Calu3 (cell line): ENCODE results near the gene ZNF710. TPM values are rescaled to one million over a fixed set of nuclear protein-coding genes. Genes with fewer than 3 reads are reported as not detected.

Experiments used
- BruUV-seq: library from RNA; stranded (reverse); fragments of 400-500 nt; replicated peaks from 2 replicates; lab custom pipeline; 2021; lab: Mats Ljungman, UMichigan
- CTCF ChIA-PET: fragments of 300-600 bp; sonication (Branson Sonifier 250); formaldehyde crosslinking; loops from one replicate; lab custom pipeline; 2022; ENCODE audit warnings: antibody characterized with exemption; lab: Charles Lee
- DNase-seq: peaks from one replicate; pipeline ENCODE4 v3.0.0; 2022
- H3K27ac Mint-ChIP-seq: one replicate; pipeline ENCODE4 v1.8.0; 2022; ENCODE audit warnings: mixed read lengths; ENCODE audit not compliant: unreplicated experiment
- H3K27me3 Mint-ChIP-seq: one replicate; pipeline ENCODE4 v1.8.0; 2022; ENCODE audit warnings: mixed read lengths; ENCODE audit not compliant: unreplicated experiment
- H3K36me3 Mint-ChIP-seq: one replicate; pipeline ENCODE4 v1.8.0; 2022; ENCODE audit warnings: mild to moderate bottlenecking, moderate library complexity, mixed read lengths; ENCODE audit not compliant: insufficient read depth, unreplicated experiment
- H3K4me1 Mint-ChIP-seq: one replicate; pipeline ENCODE4 v1.8.0; 2022; ENCODE audit warnings: mild to moderate bottlenecking, low read depth, mixed read lengths; ENCODE audit not compliant: unreplicated experiment
- H3K4me3 Mint-ChIP-seq: one replicate; pipeline ENCODE4 v1.8.0; 2022; ENCODE audit warnings: mild to moderate bottlenecking, low read depth, moderate library complexity, mixed read lengths; ENCODE audit not compliant: unreplicated experiment
- H3K9me3 Mint-ChIP-seq: one replicate; pipeline ENCODE4 v1.8.0; 2022; ENCODE audit warnings: low read depth, mixed read lengths; ENCODE audit not compliant: unreplicated experiment
- intact Hi-C: fragments of 100-400 bp; cut with micrococcal nuclease; formaldehyde crosslinking; loops from one replicate; pipeline ENCODE4 v1.10.0; 2022; ENCODE audit not compliant: unreplicated experiment
- total RNA-seq: library from RNA; stranded (reverse); gene quantifications from 2 replicates; pipeline ENCODE4 v1.2.3, GENCODE V29; 2022
- TF ChIP-seq, protein P1 (sequence below): fragments of 200-600 bp; IDR thresholded peaks from one replicate; pipeline ENCODE4 v1.8.0; 2022; ENCODE audit warnings: antibody characterized with exemption; ENCODE audit not compliant: unreplicated experiment

ZNF710 gene
- total RNA-seq, 1 experiment from 2014 or later = 15.4 TPM

DNA sequence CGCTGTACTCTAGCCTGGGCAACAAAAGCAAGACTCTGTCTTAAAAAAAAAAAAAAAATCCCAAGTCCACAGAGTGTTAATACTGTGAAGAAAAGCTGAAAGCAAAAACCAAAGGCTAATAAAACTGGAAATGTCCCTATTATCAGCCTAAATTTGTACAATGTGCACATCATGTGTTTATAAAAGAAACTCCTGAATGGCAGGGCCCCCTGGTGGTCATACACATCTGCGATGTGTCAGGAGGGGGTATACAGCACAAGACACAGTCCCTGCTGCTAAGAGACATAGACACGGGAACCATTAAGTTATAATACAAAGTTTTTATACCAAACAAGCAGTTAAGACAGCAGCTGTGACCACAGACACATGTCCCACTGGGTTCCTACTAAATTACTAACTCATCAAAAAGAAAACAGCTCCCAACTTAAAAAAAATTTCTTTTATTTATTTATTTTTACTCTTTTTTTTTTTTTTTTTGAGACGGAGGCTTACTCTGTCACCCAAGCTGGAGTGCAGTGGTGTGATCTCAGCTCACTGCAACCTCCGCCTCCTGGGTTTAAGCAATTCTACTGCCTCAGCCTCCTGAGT, 70.2 kb downstream of the ZNF710 start:
- Mint-ChIP-seq H3K4me3 (no peak overlapping the region), H3K9me3 (no peaks in the 10 kb centered on the region), H3K4me1 (no peaks in the 10 kb centered on the region), H3K27me3 (no peaks in the 10 kb centered on the region), H3K36me3 (peaks cover 5% of the 10 kb centered on the region), H3K27ac (no peak overlapping the region)
- TF ChIP-seq, protein P1, sequence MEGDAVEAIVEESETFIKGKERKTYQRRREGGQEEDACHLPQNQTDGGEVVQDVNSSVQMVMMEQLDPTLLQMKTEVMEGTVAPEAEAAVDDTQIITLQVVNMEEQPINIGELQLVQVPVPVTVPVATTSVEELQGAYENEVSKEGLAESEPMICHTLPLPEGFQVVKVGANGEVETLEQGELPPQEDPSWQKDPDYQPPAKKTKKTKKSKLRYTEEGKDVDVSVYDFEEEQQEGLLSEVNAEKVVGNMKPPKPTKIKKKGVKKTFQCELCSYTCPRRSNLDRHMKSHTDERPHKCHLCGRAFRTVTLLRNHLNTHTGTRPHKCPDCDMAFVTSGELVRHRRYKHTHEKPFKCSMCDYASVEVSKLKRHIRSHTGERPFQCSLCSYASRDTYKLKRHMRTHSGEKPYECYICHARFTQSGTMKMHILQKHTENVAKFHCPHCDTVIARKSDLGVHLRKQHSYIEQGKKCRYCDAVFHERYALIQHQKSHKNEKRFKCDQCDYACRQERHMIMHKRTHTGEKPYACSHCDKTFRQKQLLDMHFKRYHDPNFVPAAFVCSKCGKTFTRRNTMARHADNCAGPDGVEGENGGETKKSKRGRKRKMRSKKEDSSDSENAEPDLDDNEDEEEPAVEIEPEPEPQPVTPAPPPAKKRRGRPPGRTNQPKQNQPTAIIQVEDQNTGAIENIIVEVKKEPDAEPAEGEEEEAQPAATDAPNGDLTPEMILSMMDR = peak; percentile 77
- no TSS peak for BruUV-seq
- peak; percentile 86 for DNase-seq
- intact Hi-C loops = loop anchor here (1.0 to 2.0 kb wide), 3 partner anchors 73 to 177 kb away; no protein-coding TSS in a partner anchor
- CTCF ChIA-PET = interaction anchor here (0.7 to 2.1 kb wide), 4 partner anchors 37 to 177 kb away, joined by 3 to 13 read pairs (median 4); partner anchors contain the start of gene AP3S2

DNA sequence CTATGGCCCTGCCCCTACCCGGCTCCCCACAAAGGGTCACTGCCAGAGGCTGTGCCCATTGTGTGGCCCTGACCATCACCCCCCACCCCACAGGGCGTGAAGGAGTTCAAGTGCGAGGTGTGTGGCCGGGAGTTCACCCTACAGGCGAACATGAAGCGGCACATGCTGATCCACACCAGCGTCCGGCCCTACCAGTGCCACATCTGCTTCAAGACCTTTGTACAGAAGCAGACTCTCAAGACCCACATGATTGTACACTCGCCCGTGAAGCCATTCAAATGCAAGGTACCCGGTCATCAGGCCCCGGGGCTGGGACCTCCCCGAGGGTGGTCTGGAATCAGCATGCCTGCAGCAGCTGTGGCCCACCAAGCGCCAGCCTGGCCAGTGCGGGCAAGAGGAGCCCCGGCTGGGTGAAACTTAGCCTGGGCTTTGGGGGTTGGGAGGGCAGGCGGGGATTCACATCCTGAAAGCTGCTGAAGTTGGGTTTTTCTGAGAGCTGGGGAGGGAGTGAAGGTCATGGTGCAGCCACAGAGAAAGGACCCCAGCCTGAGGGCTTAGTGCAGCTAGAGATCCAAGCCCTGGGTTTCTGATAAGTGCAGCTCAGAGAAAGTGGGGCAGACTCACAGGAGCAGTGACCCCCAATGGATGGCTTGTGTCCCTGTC, 72.0 kb downstream of the ZNF710 start:
- CTCF ChIA-PET = interaction anchor here (0.7 kb wide), 2 partner anchors 37 to 619 kb away, joined by 5 read pairs; no protein-coding TSS in a partner anchor
- peaks cover 5% of the 10 kb centered on the region for H3K36me3 Mint-ChIP-seq
- intact Hi-C loops = no loop called here
- H3K9me3 Mint-ChIP-seq = no peaks in the 10 kb centered on the region
- BruUV-seq = no TSS peak
- H3K27me3 Mint-ChIP-seq = no peaks in the 10 kb centered on the region
- TF ChIP-seq, protein P1 = no peak
- no peak for DNase-seq
- H3K4me3 Mint-ChIP-seq = no peak overlapping the region
- no peak overlapping the region for H3K27ac Mint-ChIP-seq
- H3K4me1 Mint-ChIP-seq = no peaks in the 10 kb centered on the region

DNA sequence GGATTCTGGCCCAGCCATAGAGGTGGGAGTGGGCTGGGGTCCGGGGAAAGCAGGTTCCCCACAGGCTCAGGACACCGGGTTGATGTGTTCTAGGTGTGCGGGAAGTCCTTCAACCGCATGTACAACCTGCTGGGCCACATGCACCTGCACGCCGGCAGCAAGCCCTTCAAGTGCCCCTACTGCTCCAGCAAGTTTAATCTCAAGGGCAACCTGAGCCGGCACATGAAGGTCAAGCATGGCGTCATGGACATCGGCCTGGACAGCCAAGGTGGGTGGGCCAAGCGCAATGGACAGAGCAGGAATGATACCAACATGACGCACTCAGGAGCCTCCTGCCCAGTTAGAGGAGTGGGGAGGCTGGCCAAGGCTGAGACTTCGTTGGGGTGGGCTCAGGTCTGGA, 72.9 kb downstream of the ZNF710 start:
- H3K4me3 Mint-ChIP-seq = no peak overlapping the region
- H3K27me3 Mint-ChIP-seq = no peaks in the 10 kb centered on the region
- peaks cover 5% of the 10 kb centered on the region for H3K36me3 Mint-ChIP-seq
- H3K9me3 Mint-ChIP-seq = no peaks in the 10 kb centered on the region
- no TSS peak for BruUV-seq
- CTCF ChIA-PET = interaction anchor here (0.7 kb wide), 2 partner anchors 38 to 618 kb away, joined by 5 read pairs; no protein-coding TSS in a partner anchor
- no peak for DNase-seq
- H3K4me1 Mint-ChIP-seq = no peaks in the 10 kb centered on the region
- intact Hi-C loops = no loop called here
- H3K27ac Mint-ChIP-seq = no peak overlapping the region
- TF ChIP-seq, protein P1 = no peak

DNA sequence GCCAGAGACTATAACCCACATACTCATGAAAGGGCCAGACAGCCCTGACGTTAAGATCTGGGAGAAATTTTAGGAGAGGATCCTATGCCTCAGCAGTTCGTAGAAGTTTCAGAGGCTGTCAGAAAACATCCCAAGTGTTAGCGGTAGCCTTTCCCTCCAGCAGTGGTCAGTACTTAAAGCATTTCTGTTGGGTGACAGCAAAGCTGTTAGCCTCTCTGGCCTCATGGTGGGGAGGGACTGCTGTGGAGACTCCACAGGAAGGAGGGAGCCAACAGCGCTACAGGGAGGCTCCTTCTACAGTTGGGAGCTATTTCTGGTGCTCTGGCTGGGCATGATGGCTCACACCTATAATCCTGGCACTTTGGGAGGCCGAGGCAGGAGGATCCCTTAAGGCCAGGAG, 73.8 kb downstream of the ZNF710 start:
- CTCF ChIA-PET = interaction anchor here (1.0 to 1.2 kb wide), 2 partner anchors 12 to 28 kb away, joined by 4 read pairs; no protein-coding TSS in a partner anchor
- TF ChIP-seq, protein P1 = no peak

More for the DNA sequence above, 73.8 kb downstream of the ZNF710 start:
- H3K4me3 Mint-ChIP-seq = no peak overlapping the region
- no peaks in the 10 kb centered on the region for H3K9me3 Mint-ChIP-seq
- peaks cover under 1% of the 10 kb centered on the region for H3K36me3 Mint-ChIP-seq
- H3K4me1 Mint-ChIP-seq = no peaks in the 10 kb centered on the region
- H3K27ac Mint-ChIP-seq = no peak overlapping the region
- intact Hi-C loops = no loop called here
- no peak for DNase-seq
- H3K27me3 Mint-ChIP-seq = no peaks in the 10 kb centered on the region
- BruUV-seq = no TSS peak
